ENCODE results near the gene EML6. TPM values are rescaled to one million over a fixed set of nuclear protein-coding genes. Genes with fewer than 3 reads are reported as not detected.

The EML6 gene
- total and polyA plus RNA-seq, 2 of the 13 experiments (the other 11 are each of a cell fraction or from before 2014, with no cell fraction given) = 17.2 to 32.4 TPM

- TF ChIP-seq, protein P1, sequence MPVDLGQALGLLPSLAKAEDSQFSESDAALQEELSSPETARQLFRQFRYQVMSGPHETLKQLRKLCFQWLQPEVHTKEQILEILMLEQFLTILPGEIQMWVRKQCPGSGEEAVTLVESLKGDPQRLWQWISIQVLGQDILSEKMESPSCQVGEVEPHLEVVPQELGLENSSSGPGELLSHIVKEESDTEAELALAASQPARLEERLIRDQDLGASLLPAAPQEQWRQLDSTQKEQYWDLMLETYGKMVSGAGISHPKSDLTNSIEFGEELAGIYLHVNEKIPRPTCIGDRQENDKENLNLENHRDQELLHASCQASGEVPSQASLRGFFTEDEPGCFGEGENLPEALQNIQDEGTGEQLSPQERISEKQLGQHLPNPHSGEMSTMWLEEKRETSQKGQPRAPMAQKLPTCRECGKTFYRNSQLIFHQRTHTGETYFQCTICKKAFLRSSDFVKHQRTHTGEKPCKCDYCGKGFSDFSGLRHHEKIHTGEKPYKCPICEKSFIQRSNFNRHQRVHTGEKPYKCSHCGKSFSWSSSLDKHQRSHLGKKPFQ (CRISPR knock-in tag; IDR thresholded peaks at IDR 0.05; ENCODE audit: insufficient replicate concordance) = no peak
- TF ChIP-seq ZFP1 (CRISPR knock-in tag; IDR thresholded peaks at IDR 0.05) = no peak
These were observed 136.7 kb downstream of the EML6 start (continued) for GRCh38 chr2:54859997-54860701.

- H3K4me2 ChIP-seq (ENCODE audit: low read depth, low read length) = no peak overlapping the region
- in situ Hi-C loops (cut with HindIII; ENCODE audit: extremely low pct_ligation_motif_present, low pct_unique_long_range_greater_than_20kb) (no loop called here), intact Hi-C loops (cut with micrococcal nuclease; ENCODE audit: unreplicated experiment) (no loop called here)
- H2AFZ ChIP-seq (ENCODE audit: low read length) = no peak overlapping the region
- no peak overlapping the region for H3K9ac ChIP-seq (ENCODE audit: insufficient read depth, low read depth, low read length)
- DNase-seq (ENCODE audit: low spot score) (no peak), FAIRE-seq (no peak), ATAC-seq (no peak)
- peaks cover 29% of the 10 kb centered on the region for H3K4me1 ChIP-seq (ENCODE audit: insufficient read depth, low read length)
- WGBS (ENCODE audit: low lambda C conversion rate) = 97% methylated on average over 4 of the region's 4 CpGs
- H3K36me3 ChIP-seq (replicated peaks in 1 of 2; ENCODE audit: control insufficient read depth in 1 of 2, insufficient read depth in 2 of 2, low read length in 2 of 2) = no peaks in the 10 kb centered on the region
- no peaks in the 10 kb centered on the region for H3K9me3 ChIP-seq (ENCODE audit: low read length)
- POLR2A ChIA-PET = no interaction called here
- CTCF ChIA-PET (ENCODE audit: low intra/inter-chr PET ratio, low total read pairs) = no interaction called here
- no peak overlapping the region for H3K4me3 ChIP-seq (replicated peaks in 1 of 3; ENCODE audit: insufficient read depth in 1 of 3, low read depth in 2 of 3, low read length in 3 of 3)
- no peak for TF ChIP-seq CERS6 (CRISPR knock-in tag; IDR thresholded peaks at IDR 0.05)
- no peak for TF ChIP-seq HNF4A (CRISPR knock-in tag; IDR thresholded peaks at IDR 0.05)
- peak; percentile 91; the same call in 1 of the 2 replicates for TF ChIP-seq ZNF160 (CRISPR knock-in tag; IDR thresholded peaks at IDR 0.05)
- no peaks in the 10 kb centered on the region for H3K79me2 ChIP-seq (ENCODE audit: insufficient read depth, low read length)
- no peaks in the 10 kb centered on the region for H4K20me1 ChIP-seq (ENCODE audit: insufficient read depth, low read length)
- no TSS peak for BruUV-seq (replicated peaks)
- no peak overlapping the region for H3K27ac ChIP-seq (ENCODE audit: extremely low read length, insufficient read depth, low read length)
- no peaks in the 10 kb centered on the region for H3K27me3 ChIP-seq (ENCODE audit: control insufficient read depth in 1 of 2, insufficient read depth in 2 of 2, low read length in 2 of 2)
These were observed 138.8 kb downstream of the EML6 start for GRCh38 chr2:54862229-54862628.
